ENCODE data around the gene UGP2.

UGP2 gene

DNA sequence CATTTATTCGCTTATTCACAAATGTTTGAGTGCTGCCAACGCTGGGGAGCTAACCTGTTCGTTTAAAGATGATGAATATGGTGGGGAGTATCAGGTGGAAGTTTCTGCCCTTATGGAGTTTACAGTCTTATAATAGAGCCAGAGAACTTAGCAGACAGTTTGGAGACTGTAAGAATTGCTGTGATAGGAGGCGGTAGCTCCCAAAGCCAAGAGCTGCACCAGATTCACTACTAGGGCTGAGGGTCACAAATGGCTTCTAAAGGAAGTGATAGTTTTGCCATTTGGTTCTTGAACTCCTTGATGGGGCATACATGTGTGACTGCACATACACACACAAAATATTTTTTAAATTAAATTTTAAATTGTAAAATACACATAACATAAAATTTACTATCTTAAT lies 29.0 kb downstream of the UGP2 start:
- Histone ChIP-seq H3K4me1 (ENCODE audit: control insufficient read depth in 1 of 2, insufficient read depth in 2 of 2, low read length in 2 of 2) (peaks cover 0 to 11% of the 10 kb centered on the region in 2 experiments), H3K9me3 (ENCODE audit: insufficient read depth, low read depth, low read length) (no peaks in the 10 kb centered on the region), H3K9ac (ENCODE audit: low read length) (no peak overlapping the region), H3K14ac (ENCODE audit: low read length) (no peak overlapping the region), H2BK12ac (ENCODE audit: low read length) (no peak overlapping the region), H2AFZ (ENCODE audit: insufficient read depth, low read length, poor library complexity) (no peak overlapping the region), H4K8ac (ENCODE audit: low read depth, low read length) (no peak overlapping the region), H3K18ac (ENCODE audit: low read length) (no peak overlapping the region), H4K12ac (ENCODE audit: low read depth, low read length) (no peak overlapping the region), H3K4me2 (ENCODE audit: low read length) (no peak overlapping the region), H3K79me2 (ENCODE audit: control insufficient read depth, insufficient read depth, low read length, poor library complexity) (peaks cover 4% of the 10 kb centered on the region), H3K23ac (ENCODE audit: low read length) (no peak overlapping the region), H2BK5ac (ENCODE audit: low read depth, low read length, poor library complexity) (peak overlapping the region; percentile 31), H3K4me3 (ENCODE audit: low read depth, low read length) (no peak overlapping the region), H3K27me3 (ENCODE audit: insufficient read depth, low read length) (no peaks in the 10 kb centered on the region), H3K36me3 (ENCODE audit: control insufficient read depth in 1 of 2, insufficient read depth in 2 of 2, low read length in 2 of 2) (peaks cover 4 to 9% of the 10 kb centered on the region in 2 experiments), H3K79me1 (ENCODE audit: low read length) (peaks cover 2% of the 10 kb centered on the region), H4K91ac (ENCODE audit: low read depth, low read length) (no peak overlapping the region), H3K27ac (ENCODE audit: low read depth, low read length) (peak overlapping the region; percentile 11), H2AK5ac (ENCODE audit: low read length) (no peak overlapping the region), H2BK120ac (ENCODE audit: insufficient read depth, low read length, poor library complexity) (peak overlapping the region; percentile 66), H3K4ac (ENCODE audit: low read depth, low read length) (peak overlapping the region; percentile 55)
- no CpG with 5 or more reads among the region's 4 CpGs for WGBS (ENCODE audit: extremely low coverage, insufficient coverage, insufficient read length)
- DNase-seq = no peak

DNA sequence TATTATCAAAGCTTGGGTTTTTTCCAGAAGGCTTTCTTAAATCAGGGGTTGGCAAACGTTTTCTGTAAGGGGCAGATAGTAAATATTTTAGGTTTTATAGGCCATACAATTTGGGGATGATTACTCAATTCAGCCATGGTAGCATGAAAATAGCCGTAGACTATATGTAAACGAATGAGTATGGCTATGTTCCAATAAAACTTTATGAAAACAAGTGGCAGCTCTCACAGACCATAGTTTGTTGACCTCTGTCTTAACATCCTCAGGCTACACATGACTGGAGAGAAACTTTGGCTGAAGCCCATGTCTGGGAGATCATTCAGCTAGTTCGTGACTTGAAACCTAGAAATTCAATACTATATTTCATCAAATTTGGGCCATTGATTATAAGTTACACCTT lies 30.2 kb downstream of the UGP2 start:
- Histone ChIP-seq H3K79me1 (ENCODE audit: low read length) (peaks cover 2% of the 10 kb centered on the region), H2BK12ac (ENCODE audit: low read length) (no peak overlapping the region), H4K12ac (ENCODE audit: low read depth, low read length) (no peak overlapping the region), H3K4ac (ENCODE audit: low read depth, low read length) (no peak overlapping the region), H2BK120ac (ENCODE audit: insufficient read depth, low read length, poor library complexity) (peak overlapping the region; percentile 58), H3K23ac (ENCODE audit: low read length) (no peak overlapping the region), H3K9me3 (ENCODE audit: insufficient read depth, low read depth, low read length) (no peaks in the 10 kb centered on the region), H2AFZ (ENCODE audit: insufficient read depth, low read length, poor library complexity) (no peak overlapping the region), H2BK5ac (ENCODE audit: low read depth, low read length, poor library complexity) (no peak overlapping the region), H3K27me3 (ENCODE audit: insufficient read depth, low read length) (no peaks in the 10 kb centered on the region), H2AK5ac (ENCODE audit: low read length) (no peak overlapping the region), H3K14ac (ENCODE audit: low read length) (no peak overlapping the region), H3K4me2 (ENCODE audit: low read length) (no peak overlapping the region), H4K91ac (ENCODE audit: low read depth, low read length) (no peak overlapping the region), H4K8ac (ENCODE audit: low read depth, low read length) (no peak overlapping the region), H3K18ac (ENCODE audit: low read length) (no peak overlapping the region), H3K4me1 (ENCODE audit: control insufficient read depth in 1 of 2, insufficient read depth in 2 of 2, low read length in 2 of 2) (peaks cover 0 to 11% of the 10 kb centered on the region in 2 experiments), H3K79me2 (ENCODE audit: control insufficient read depth, insufficient read depth, low read length, poor library complexity) (peaks cover 4% of the 10 kb centered on the region), H3K9ac (ENCODE audit: low read length) (no peak overlapping the region), H3K4me3 (ENCODE audit: low read depth, low read length) (no peak overlapping the region), H3K27ac (ENCODE audit: low read depth, low read length) (peak overlapping the region; percentile 71), H3K36me3 (ENCODE audit: control insufficient read depth in 1 of 2, insufficient read depth in 2 of 2, low read length in 2 of 2) (peaks cover 4 to 11% of the 10 kb centered on the region in 2 experiments)
- no peak for DNase-seq
- no CpG with 5 or more reads among the region's 4 CpGs for WGBS (ENCODE audit: extremely low coverage, insufficient coverage, insufficient read length)

GRCh38 chr2:63872571-63873328 lies 31.1 kb downstream of the UGP2 start:
- peaks cover 4 to 11% of the 10 kb centered on the region in 2 experiments for H3K36me3 ChIP-seq (ENCODE audit: control insufficient read depth in 1 of 2, insufficient read depth in 2 of 2, low read length in 2 of 2)
- H2AK5ac ChIP-seq (ENCODE audit: low read length) = no peak overlapping the region
- no peak overlapping the region for H3K23ac ChIP-seq (ENCODE audit: low read length)
- H2BK5ac ChIP-seq (ENCODE audit: low read depth, low read length, poor library complexity) = no peak overlapping the region
- no peak overlapping the region for H2AFZ ChIP-seq (ENCODE audit: insufficient read depth, low read length, poor library complexity)
- no peak overlapping the region for H3K4ac ChIP-seq (ENCODE audit: low read depth, low read length)
- H3K9me3 ChIP-seq (ENCODE audit: insufficient read depth, low read depth, low read length) = no peaks in the 10 kb centered on the region
- H4K8ac ChIP-seq (ENCODE audit: low read depth, low read length) = no peak overlapping the region
- no peak overlapping the region for H3K4me3 ChIP-seq (ENCODE audit: low read depth, low read length)
- WGBS (ENCODE audit: extremely low coverage, insufficient coverage, insufficient read length) = no CpG with 5 or more reads among the region's 6 CpGs
- no peak overlapping the region for H3K14ac ChIP-seq (ENCODE audit: low read length)
- no peak overlapping the region for H2BK12ac ChIP-seq (ENCODE audit: low read length)
- H3K4me1 ChIP-seq (ENCODE audit: control insufficient read depth in 1 of 2, insufficient read depth in 2 of 2, low read length in 2 of 2) = peaks cover 0 to 11% of the 10 kb centered on the region in 2 experiments
- H2BK120ac ChIP-seq (ENCODE audit: insufficient read depth, low read length, poor library complexity) = no peak overlapping the region
- H3K79me2 ChIP-seq (ENCODE audit: control insufficient read depth, insufficient read depth, low read length, poor library complexity) = peaks cover 4% of the 10 kb centered on the region
- H3K27ac ChIP-seq (ENCODE audit: low read depth, low read length) = no peak overlapping the region
- no peak overlapping the region for H4K12ac ChIP-seq (ENCODE audit: low read depth, low read length)
- H3K9ac ChIP-seq (ENCODE audit: low read length) = no peak overlapping the region
- H3K4me2 ChIP-seq (ENCODE audit: low read length) = no peak overlapping the region
- H4K91ac ChIP-seq (ENCODE audit: low read depth, low read length) = no peak overlapping the region
- no peak for DNase-seq
- H3K27me3 ChIP-seq (ENCODE audit: insufficient read depth, low read length) = no peaks in the 10 kb centered on the region
- H3K18ac ChIP-seq (ENCODE audit: low read length) = peak overlapping the region; percentile 21
- peaks cover 2% of the 10 kb centered on the region for H3K79me1 ChIP-seq (ENCODE audit: low read length)

DNA sequence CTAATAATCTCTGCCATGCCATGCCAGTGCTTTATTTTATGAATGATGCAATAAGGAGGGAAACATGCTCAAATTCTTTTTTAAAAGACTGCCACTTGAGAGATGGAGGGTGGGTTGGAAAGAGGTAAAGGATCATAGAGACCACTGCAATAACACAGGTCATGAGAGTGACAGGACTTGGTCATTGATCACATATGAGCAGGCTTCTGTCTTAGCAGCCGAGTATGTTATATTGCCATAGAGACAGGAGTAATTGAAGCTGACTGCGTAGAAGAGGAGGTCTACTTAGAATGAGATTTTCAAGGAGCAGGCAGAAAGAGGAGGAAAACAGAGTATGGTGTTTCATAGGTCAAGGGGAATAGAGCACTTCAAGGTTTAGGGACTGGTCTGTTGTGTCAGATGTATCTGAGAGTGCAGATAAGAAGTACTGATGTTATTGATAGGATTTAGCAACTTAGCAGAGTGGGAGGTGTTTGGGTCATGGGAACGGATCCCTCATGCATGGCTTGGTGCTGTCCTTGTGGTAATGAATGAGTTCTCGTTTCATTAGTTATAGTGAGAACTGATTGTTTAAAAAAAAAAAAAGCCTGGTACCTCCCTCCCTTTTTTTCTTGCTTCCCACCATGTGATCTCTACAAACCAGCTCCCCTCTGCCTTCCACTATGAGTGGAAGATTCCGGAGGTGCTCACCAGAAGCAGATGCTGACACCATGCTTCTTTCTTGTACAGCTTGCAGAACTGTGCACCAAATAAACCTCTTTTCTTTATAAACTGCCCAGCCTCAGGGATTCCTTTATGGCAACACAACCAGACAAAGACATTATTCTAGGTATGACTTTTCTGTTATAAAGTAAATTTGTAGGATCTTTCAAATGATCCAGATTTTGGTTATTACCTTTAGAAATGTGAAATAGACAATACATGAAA lies 32.8 kb downstream of the UGP2 start:
- Histone ChIP-seq H3K14ac (ENCODE audit: low read length) (no peak overlapping the region), H3K27me3 (ENCODE audit: insufficient read depth, low read length) (no peaks in the 10 kb centered on the region), H2BK120ac (ENCODE audit: insufficient read depth, low read length, poor library complexity) (no peak overlapping the region), H3K9ac (ENCODE audit: low read length) (no peak overlapping the region), H4K91ac (ENCODE audit: low read depth, low read length) (no peak overlapping the region), H4K8ac (ENCODE audit: low read depth, low read length) (no peak overlapping the region), H4K12ac (ENCODE audit: low read depth, low read length) (no peak overlapping the region), H3K23ac (ENCODE audit: low read length) (no peak overlapping the region), H2AK5ac (ENCODE audit: low read length) (no peak overlapping the region), H3K36me3 (ENCODE audit: control insufficient read depth in 1 of 2, insufficient read depth in 2 of 2, low read length in 2 of 2) (peaks cover 0 to 11% of the 10 kb centered on the region in 2 experiments), H3K4me3 (ENCODE audit: low read depth, low read length) (no peak overlapping the region), H3K27ac (ENCODE audit: low read depth, low read length) (no peak overlapping the region), H3K9me3 (ENCODE audit: insufficient read depth, low read depth, low read length) (no peaks in the 10 kb centered on the region), H3K4ac (ENCODE audit: low read depth, low read length) (peak overlapping the region; percentile 58), H2BK5ac (ENCODE audit: low read depth, low read length, poor library complexity) (no peak overlapping the region), H3K79me1 (ENCODE audit: low read length) (peaks cover 2% of the 10 kb centered on the region), H3K4me1 (ENCODE audit: control insufficient read depth in 1 of 2, insufficient read depth in 2 of 2, low read length in 2 of 2) (peaks cover 0 to 11% of the 10 kb centered on the region in 2 experiments), H2AFZ (ENCODE audit: insufficient read depth, low read length, poor library complexity) (no peak overlapping the region), H3K79me2 (ENCODE audit: control insufficient read depth, insufficient read depth, low read length, poor library complexity) (peaks cover 4% of the 10 kb centered on the region), H2BK12ac (ENCODE audit: low read length) (no peak overlapping the region), H3K4me2 (ENCODE audit: low read length) (no peak overlapping the region), H3K18ac (ENCODE audit: low read length) (no peak overlapping the region)
- WGBS (ENCODE audit: extremely low coverage, insufficient coverage, insufficient read length) = no CpG with 5 or more reads among the region's 5 CpGs
- no peak for DNase-seq

Measured in trophoblast cell (in vitro differentiated cells and primary cell).